Activated CD8-positive, alpha-beta memory T cell treated with anti-CD3 and anti-CD28 coated beads for 36 hours (primary cell): ENCODE results near the gene DST. TPM values are rescaled to one million over a fixed set of nuclear protein-coding genes. Genes with fewer than 3 reads are reported as not detected.

Experiments used
- CTCF ChIA-PET: fragments of 350-600 bp; sonication (Branson Sonifier 250); formaldehyde crosslinking; loops from one replicate; lab custom pipeline; 2021; ENCODE audit warnings: antibody characterized with exemption; lab: Charles Lee
- POLR2A ChIA-PET: fragments of 350-600 bp; sonication (Branson Sonifier 250); formaldehyde crosslinking; loops from one replicate; lab custom pipeline; 2021; ENCODE audit warnings: antibody characterized with exemption; lab: Charles Lee
- total RNA-seq, 2 experiments: library from RNA; stranded (reverse); gene quantifications; one replicate each; pipeline ENCODE4 v1.2.3, GENCODE V29; 2021

The DST gene
- total RNA-seq, 2 experiments from 2014 or later = 1.7 TPM

DNA sequence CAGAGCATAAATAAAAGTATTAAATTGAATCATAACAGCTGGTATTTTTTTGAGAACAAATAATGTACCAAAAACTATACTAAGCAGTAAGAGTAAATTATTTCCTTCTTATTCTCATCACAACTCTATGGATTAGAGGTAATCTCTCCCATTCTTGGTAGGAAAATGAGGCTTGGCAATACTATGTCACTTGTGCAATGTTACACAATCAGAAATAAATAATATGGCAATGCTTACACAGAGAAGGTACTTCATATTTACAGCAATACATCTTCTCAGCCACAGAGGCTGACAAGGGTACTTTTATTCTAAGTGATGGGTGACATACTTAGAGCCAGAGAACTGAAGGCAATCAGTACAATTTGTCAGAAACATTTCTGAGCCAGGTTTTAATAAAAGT, 3.9 kb downstream of the DST start:
- POLR2A ChIA-PET = no interaction called here
- CTCF ChIA-PET = no interaction called here

DNA sequence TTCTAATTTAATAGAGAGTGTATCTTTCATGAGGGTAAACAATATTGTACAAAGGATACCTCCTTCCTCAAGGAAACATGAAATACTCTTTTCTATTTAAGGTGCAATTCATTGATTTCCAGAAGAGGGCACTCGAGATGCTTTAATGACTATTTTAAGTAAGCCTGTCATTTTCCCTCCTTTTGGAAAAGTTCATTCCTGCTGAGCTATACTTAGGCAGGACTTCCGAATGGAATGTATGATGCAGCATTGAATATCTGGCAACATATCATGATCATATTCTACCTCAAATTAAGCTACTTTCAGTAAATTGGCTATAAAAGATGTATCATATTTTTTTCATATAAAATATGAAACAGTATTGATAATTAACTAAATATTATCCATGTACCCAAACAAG, 5.0 kb downstream of the DST start:
- POLR2A ChIA-PET = no interaction called here
- CTCF ChIA-PET = no interaction called here

DNA sequence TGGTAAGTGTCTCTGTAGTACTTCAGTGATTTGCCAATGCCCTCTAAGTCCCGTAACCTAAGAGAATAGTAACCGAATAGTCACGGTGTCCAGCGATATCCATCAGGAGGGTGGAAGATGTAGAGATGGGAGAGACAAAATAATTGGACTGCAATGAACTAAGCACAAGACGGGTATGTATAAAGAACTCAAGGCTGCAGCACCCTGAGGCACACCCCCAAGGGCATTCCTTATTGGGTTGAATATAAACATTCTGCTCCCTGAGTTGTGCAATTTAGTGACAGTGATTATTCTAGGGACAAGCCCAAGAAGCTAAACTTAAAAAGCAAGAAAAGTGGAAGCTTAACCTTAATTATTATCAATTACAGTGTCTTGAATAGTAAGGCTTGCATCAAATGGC, 14.6 kb downstream of the DST start:
- POLR2A ChIA-PET = no interaction called here

DNA sequence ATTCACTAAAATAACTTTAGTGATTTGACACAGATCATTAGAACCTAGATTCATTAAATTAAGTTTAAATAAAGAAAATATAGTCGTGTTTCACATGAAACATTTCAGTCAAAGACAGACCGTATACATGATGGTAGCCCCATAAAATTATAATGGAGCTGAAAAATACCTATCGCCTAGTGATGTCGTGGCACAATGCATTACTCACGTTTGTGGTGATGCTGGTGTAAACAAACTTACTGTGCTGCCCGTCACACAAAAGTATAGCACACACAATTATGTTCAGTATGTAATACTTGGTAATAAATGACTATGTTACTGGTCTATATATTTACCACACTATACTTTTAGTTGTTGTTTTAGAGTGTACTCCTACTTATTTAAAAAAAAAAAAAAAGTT, 17.3 kb downstream of the DST start:
- ChIA-PET CTCF (no interaction called here), POLR2A (no interaction called here)

More for the DNA sequence above, 14.6 kb downstream of the DST start:
- CTCF ChIA-PET = no interaction called here

GRCh38 chr6:56624728-56625069, 18.0 kb downstream of the DST start:
- ChIA-PET POLR2A (no interaction called here), CTCF (no interaction called here)

GRCh38 chr6:56624046-56624727, 18.5 kb downstream of the DST start:
- ChIA-PET CTCF (no interaction called here), POLR2A (no interaction called here)

- ChIA-PET CTCF (no interaction called here), POLR2A (no interaction called here)
Observed at GRCh38 chr6:56620229-56620868, 22.3 kb downstream of the DST start.

DNA sequence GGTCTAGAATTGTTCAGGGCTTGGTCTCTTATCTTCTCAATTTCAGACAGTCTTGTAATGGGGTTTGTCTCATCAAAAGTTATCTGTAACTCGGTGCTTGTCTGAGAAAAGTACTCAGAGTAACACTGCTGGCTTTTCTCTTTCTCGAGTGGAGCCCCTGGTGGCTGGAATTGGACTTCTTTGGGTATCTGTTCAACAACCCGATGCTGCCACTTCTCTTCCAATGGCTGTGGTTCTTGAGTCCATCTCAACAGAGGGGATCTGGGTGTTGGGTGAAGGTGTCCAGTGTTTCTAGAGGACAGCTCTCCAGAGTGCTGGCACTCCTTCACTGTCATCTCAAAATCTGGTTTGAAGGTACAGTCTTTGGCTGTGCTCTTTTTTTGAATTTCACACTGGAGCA, 24.6 kb downstream of the DST start:
- CTCF ChIA-PET = no interaction called here
- POLR2A ChIA-PET = no interaction called here

DNA sequence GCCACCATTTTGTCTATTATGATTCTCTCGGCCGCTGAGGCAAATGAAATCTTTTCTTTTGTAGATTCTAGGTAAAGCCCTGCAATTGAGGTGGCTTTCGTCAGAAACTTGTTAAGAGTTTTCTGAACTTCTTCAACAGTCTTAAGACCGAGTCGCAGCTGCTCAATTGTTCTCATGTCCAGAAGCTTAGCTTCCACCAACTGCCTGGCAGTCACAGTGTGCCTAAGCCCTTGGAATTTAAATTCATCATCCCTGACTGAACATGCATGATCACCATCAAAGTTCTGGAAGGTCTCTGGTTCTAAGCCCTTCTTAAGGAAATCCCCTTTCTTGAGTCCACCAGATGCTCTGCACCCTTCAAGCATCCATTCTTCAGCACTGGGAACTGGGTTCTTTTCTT, 25.7 kb downstream of the DST start:
- ChIA-PET CTCF (no interaction called here), POLR2A (no interaction called here)

DNA sequence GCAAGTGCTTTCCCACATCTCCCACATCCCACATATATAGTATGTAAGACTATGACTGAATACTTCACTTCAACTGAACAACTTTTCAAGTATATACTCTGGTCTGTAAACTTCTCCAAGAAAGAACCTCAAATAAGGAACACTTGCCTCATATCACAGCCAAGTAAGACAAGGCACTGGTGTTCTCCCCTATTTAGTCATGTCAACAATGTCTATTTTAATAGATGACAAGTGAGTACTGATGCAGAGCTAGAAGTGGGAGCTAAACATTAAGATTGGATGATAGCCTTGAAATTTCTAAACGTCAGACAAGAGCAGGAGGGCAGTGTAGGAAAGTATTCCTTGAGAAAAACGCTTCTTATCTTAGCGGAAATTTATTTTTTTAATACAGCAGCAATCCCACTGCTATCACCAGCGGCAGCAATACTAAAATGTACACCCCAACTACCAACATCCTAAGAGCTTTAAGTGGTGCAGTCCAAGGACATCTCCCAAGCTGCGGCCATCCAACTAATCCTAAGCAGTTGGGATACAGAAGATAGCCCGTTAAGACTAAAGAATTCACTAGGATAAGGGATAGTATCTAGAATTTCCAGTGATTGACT, 29.3 kb downstream of the DST start:
- CTCF ChIA-PET = no interaction called here
- POLR2A ChIA-PET = no interaction called here

- ChIA-PET CTCF (no interaction called here), POLR2A (no interaction called here)
Observed at GRCh38 chr6:56608332-56608731, 34.4 kb downstream of the DST start.

DNA sequence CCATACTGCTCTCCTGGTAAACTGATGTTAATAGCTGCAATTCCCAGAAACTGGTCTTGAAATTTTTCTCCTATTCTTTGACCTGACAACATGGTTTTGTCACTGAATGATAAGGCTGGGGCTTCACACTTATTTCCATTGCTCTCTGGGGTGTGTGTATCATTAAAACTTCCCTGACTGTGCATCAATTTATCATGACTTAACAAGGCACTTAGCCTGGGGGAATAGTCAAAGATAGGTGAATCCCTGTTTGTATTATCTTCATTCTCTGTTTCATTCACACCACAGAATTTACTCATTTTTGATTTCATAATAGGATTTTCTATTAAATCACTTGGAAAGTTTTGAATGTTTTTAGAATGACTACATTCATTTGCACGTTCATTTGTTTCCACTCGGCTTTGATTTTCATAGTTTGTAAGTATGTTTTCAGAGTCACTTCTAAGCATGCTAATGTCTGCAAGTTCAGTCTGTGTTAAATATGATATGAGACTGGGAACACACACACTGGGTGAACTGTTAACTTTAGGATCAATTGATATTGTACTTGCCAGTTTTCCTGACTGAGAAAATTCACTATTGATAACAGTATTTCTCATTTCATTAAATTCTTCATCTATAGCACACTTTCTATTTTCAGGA, 35.5 kb downstream of the DST start:
- ChIA-PET CTCF (no interaction called here), POLR2A (no interaction called here)

DNA sequence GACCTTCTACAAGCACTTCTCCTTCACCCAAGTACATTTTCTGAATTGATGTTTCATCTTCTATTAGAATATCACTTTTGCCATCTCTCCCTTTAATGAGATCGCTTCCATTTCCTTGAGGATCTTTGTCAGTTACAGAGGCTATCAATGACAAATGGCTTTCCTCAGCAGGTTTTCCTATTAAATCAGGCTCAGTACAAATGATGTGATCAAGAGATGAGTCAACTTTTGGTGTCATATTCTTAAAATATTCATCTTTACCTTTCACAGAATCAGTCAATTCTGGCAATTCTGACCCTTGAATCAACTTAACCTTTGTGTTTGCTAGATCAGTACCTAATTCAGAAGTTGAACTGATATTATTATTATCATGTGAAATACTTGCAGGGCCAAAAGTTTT, 37.3 kb downstream of the DST start:
- CTCF ChIA-PET = interaction anchor here (1.5 kb wide), 1 partner anchor 10 kb away, joined by 3 read pairs; no protein-coding TSS in a partner anchor

GRCh38 chr6:56604186-56604585, 38.5 kb downstream of the DST start:
- ChIA-PET CTCF (no interaction called here), POLR2A (no interaction called here)

More for the DNA sequence above, 37.3 kb downstream of the DST start:
- POLR2A ChIA-PET = no interaction called here

GRCh38 chr6:56601390-56601789, 41.3 kb downstream of the DST start:
- CTCF ChIA-PET = no interaction called here
- POLR2A ChIA-PET = no interaction called here

DNA sequence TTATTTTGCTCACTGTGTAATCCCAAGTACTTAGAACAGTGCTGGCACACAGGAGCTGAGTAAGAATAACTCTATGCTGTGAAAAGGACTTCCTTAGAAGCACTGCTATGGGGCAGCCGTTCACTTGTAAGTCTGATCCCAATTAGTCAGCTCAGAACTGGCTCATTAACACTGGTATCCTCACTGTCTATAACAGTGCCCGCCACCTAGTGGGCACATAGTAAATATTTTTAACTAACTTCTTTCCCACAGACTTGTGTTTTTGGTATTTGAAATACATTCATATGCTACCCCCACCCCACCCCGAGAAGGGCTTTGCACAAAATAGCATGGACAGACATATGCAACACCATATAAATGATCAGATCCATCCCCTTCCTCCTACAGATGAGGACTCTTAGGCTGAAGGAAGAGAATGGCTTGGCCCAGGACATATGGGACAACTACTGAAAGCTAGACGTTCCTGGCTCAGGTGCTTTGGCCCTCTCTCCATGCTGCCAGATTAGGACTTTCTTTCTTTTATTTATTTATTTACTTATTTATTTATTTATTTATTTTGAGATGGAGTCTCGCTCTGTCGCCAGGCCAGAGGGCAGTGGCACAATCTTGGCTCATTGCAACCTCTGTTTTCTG, 47.1 kb downstream of the DST start:
- CTCF ChIA-PET = interaction anchor here (0.9 to 2.0 kb wide), 6 partner anchors 10 to 372 kb away, joined by 3 to 7 read pairs (median 3); no protein-coding TSS in a partner anchor
- POLR2A ChIA-PET = no interaction called here

- CTCF ChIA-PET = interaction anchor here (1.3 to 2.0 kb wide), 3 partner anchors 225 to 233 kb away, joined by 3 to 7 read pairs (median 4); no protein-coding TSS in a partner anchor
- POLR2A ChIA-PET = no interaction called here
Observed at GRCh38 chr6:56594699-56595098, 48.0 kb downstream of the DST start.

DNA sequence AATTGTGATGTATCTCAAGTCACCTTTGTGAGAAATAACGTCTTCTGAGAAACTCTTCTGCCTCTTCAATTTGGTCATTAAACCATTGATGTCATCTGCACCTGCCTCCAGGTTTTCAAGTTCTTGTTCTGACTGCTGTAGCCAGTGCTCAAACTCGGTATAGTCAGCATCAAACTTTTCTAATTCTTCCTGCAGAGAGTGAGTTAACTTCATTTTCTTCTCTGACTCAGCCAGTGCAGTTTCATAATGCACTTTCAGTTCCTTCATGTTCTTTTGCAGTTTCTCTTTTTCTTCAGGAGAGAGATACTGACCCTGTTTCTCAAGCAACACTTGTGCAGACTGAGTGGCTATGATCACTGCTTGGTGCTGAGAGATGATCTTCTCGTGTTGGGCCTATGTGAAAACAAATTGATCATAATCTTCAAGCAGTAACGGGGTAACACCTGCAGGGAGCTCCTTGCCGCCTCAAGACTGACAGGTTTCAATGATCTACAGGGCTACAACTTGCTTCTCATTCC, 48.8 kb downstream of the DST start:
- ChIA-PET POLR2A (no interaction called here), CTCF (interaction anchor here (1.4 to 1.6 kb wide), 2 partner anchors 52 to 224 kb away, joined by 3 to 6 read pairs; no protein-coding TSS in a partner anchor)

DNA sequence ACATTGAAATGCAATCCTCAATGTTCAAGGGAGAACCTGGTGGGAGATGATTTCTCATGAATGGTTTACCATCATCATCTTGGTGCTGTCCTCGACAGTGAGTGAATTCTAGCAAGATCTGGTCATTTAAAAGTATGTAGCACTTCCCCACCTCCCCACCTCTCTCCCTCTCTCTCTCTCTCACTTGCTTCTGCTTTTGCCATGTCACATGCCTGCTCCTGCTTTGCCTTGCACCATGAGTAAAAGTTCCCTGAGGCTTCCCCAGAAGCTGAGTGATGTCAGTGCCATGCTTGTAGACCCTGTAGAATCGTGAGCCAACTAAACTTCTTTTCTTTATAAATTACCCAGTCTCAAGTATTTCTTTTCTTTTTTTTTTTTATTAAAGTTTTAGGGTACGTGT, 60.5 kb downstream of the DST start:
- CTCF ChIA-PET = no interaction called here
- POLR2A ChIA-PET = no interaction called here
